ENCODE results near the gene CAPZB. TPM values are rescaled to one million over a fixed set of nuclear protein-coding genes. Genes with fewer than 3 reads are reported as not detected.

Gene CAPZB
- polyA plus RNA-seq, 1 of the 3 experiments (the other 2 are of a cell fraction) = 122 TPM

GRCh38 chr1:19390901-19391595 lies 94.3 kb downstream of the CAPZB start (continued):
- TF ChIP-seq EZH2phosphoT487 (IDR thresholded peaks at IDR 0.05; ENCODE audit: borderline replicate concordance, low read depth) (no peak), GATA2 (CRISPR knock-in tag; IDR thresholded peaks at IDR 0.05) (peak; percentile 85), RCOR1 (IDR thresholded peaks at IDR 0.05; ENCODE audit: low read length) (peak; percentile 51), YY1 (IDR thresholded peaks at IDR 0.05; ENCODE audit: low read depth) (no peak; the same call in 1 of the 2 replicates), GABPA (IDR thresholded peaks at IDR 0.05; ENCODE audit: low read depth) (no peak), RFX5 (IDR thresholded peaks at IDR 0.05; ENCODE audit: low read length) (peak; percentile 13; the same call in 1 of the 2 replicates), MEF2A (IDR thresholded peaks at IDR 0.05; ENCODE audit: borderline replicate concordance, low read depth) (no peak), JUND (IDR thresholded peaks at IDR 0.05) (peak; percentile 73), RXRA (IDR thresholded peaks at IDR 0.05; ENCODE audit: borderline replicate concordance, low read depth) (peak; percentile 57; the same call in 1 of the 2 replicates), NFIC (IDR thresholded peaks at IDR 0.05; ENCODE audit: borderline replicate concordance) (peak; percentile 81; the same call in 1 of the 2 replicates), REST (IDR thresholded peaks at IDR 0.05; ENCODE audit: low read depth, low read length) (no peak), USF1 (IDR thresholded peaks at IDR 0.05; ENCODE audit: borderline replicate concordance, low read depth) (peak; percentile 54; the same call in 1 of the 2 replicates), TCF12 (IDR thresholded peaks at IDR 0.05) (peak; percentile 99), POLR2AphosphoS5 (IDR thresholded peaks at IDR 0.05; ENCODE audit: low read depth, low read length) (peak; percentile 74; the same call in 1 of the 2 replicates), EP300 (IDR thresholded peaks at IDR 0.05; ENCODE audit: borderline replicate concordance in 1 of 2, low read depth in 1 of 2, low read length in 1 of 2) (peak; percentile 76 to 84), NRF1 (IDR thresholded peaks at IDR 0.05; ENCODE audit: low read depth, low read length) (no peak), ELF1 (IDR thresholded peaks at IDR 0.05) (no peak; the same call in 1 of the 2 replicates)

All from SK-N-SH (cell line).